ACC112 (cell line): Measurements from ENCODE around the gene GFAP.
A peak's percentile ranks its signal among the peaks of the same experiment; 100 is the strongest.
"Not testable (repeated sequence)": the region's sequence is repeated elsewhere in the genome, so short reads cannot be mapped to it uniquely, and the experiment has no call there.

ENCODE experiments used
- H2AFZ ChIP-seq: fragments of 200-600 bp; sonication (generic); one replicate; pipeline ENCODE4 v1.6.0; 2017; ENCODE audit warnings: antibody characterized with exemption, low read length; ENCODE audit not compliant: unreplicated experiment
- H3K27ac ChIP-seq: fragments of 200-600 bp; sonication (generic); 2 replicates; pipeline ENCODE4 v1.5.1; 2014; ENCODE audit warnings: low read depth, mild to moderate bottlenecking, antibody characterized with exemption, low read length, moderate library complexity
- H3K27me3 ChIP-seq: fragments of 200-600 bp; sonication (generic); 2 replicates; pipeline ENCODE4 v1.6.1; 2014; ENCODE audit warnings: mild to moderate bottlenecking, antibody characterized with exemption, low read length, moderate library complexity, mixed read lengths; ENCODE audit not compliant: insufficient read depth
- H3K36me3 ChIP-seq: fragments of 200-600 bp; sonication (generic); 2 replicates; pipeline ENCODE4 v1.6.1; 2016; ENCODE audit warnings: mild to moderate bottlenecking, antibody characterized with exemption, low read length, moderate library complexity, mixed read lengths; ENCODE audit not compliant: insufficient read depth
- H3K4me1 ChIP-seq: fragments of 200-600 bp; sonication (generic); one replicate; pipeline ENCODE4 v1.6.1; 2016; ENCODE audit warnings: low read length, mixed read lengths; ENCODE audit not compliant: insufficient read depth, unreplicated experiment, control insufficient read depth
- H3K4me3 ChIP-seq: fragments of 200-600 bp; sonication (generic); 2 replicates; pipeline ENCODE4 v1.5.1; 2014; ENCODE audit warnings: mild to moderate bottlenecking, low read depth, low read length
- H3K79me2 ChIP-seq: fragments of 200-600 bp; sonication (generic); one replicate; pipeline ENCODE4 v1.6.0; 2016; ENCODE audit warnings: low read length; ENCODE audit not compliant: control insufficient read depth, unreplicated experiment, insufficient read depth

GFAP gene

GRCh38 chr17:44945652-44946051, 30.4 kb upstream of the GFAP start:
- H3K36me3 ChIP-seq, H2AFZ ChIP-seq, H3K27ac ChIP-seq, H3K27me3 ChIP-seq: not testable (repeated sequence)
- H3K79me2 ChIP-seq, result peaks cover 67% of the 10 kb centered on the region
- peaks cover 18% of the 10 kb centered on the region for H3K4me1 ChIP-seq
- H3K4me3 ChIP-seq, result peak overlapping the region; percentile 100; the same call in 1 of the 2 replicates

- H3K4me1 ChIP-seq, result peaks cover 17% of the 10 kb centered on the region
- no peaks in the 10 kb centered on the region for H3K27me3 ChIP-seq
- H3K79me2 ChIP-seq, result peaks cover 85% of the 10 kb centered on the region
- no peak overlapping the region for H2AFZ ChIP-seq
- H3K4me3 ChIP-seq, result no peak overlapping the region
- H3K27ac ChIP-seq, result no peak overlapping the region
- peaks cover 7% of the 10 kb centered on the region for H3K36me3 ChIP-seq
These were observed 27.2 kb upstream of the GFAP start for GRCh38 chr17:44942456-44942855.

GRCh38 chr17:44941712-44942331, 26.5 kb upstream of the GFAP start:
- H2AFZ ChIP-seq, result no peak overlapping the region
- H3K4me3 ChIP-seq, result no peak overlapping the region
- peaks cover 17% of the 10 kb centered on the region for H3K4me1 ChIP-seq
- no peaks in the 10 kb centered on the region for H3K27me3 ChIP-seq
- H3K27ac ChIP-seq, result no peak overlapping the region
- H3K79me2 ChIP-seq, result peaks cover 85% of the 10 kb centered on the region
- H3K36me3 ChIP-seq, result peaks cover 7% of the 10 kb centered on the region

- peaks cover 80% of the 10 kb centered on the region for H3K79me2 ChIP-seq
- no peak overlapping the region for H2AFZ ChIP-seq
- peak overlapping the region; percentile 32 for H3K27ac ChIP-seq
- H3K4me3 ChIP-seq, result no peak overlapping the region
- peaks cover 7% of the 10 kb centered on the region for H3K36me3 ChIP-seq
- H3K27me3 ChIP-seq, result no peaks in the 10 kb centered on the region
- peaks cover 17% of the 10 kb centered on the region for H3K4me1 ChIP-seq
These were observed 25.5 kb upstream of the GFAP start for GRCh38 chr17:44940768-44941167.

- Histone ChIP-seq H3K79me2 (peaks cover 75% of the 10 kb centered on the region), H3K4me3 (no peak overlapping the region), H3K27ac (peak overlapping the region; percentile 32), H3K36me3 (peaks cover 7% of the 10 kb centered on the region), H2AFZ (no peak overlapping the region), H3K27me3 (no peaks in the 10 kb centered on the region), H3K4me1 (peaks cover 17% of the 10 kb centered on the region)
These were observed 25.0 kb upstream of the GFAP start for GRCh38 chr17:44940317-44940716.

GRCh38 chr17:44935116-44935515, 19.8 kb upstream of the GFAP start:
- Histone ChIP-seq H3K27ac (no peak overlapping the region), H3K36me3 (peaks cover 10% of the 10 kb centered on the region), H3K79me2 (peaks cover 25% of the 10 kb centered on the region)

GRCh38 chr17:44934745-44935105, 19.4 kb upstream of the GFAP start:
- H3K27ac ChIP-seq, result no peak overlapping the region
- no peaks in the 10 kb centered on the region for H3K27me3 ChIP-seq
- H3K4me1 ChIP-seq, result no peaks in the 10 kb centered on the region
- H3K4me3 ChIP-seq, result no peak overlapping the region
- peaks cover 22% of the 10 kb centered on the region for H3K79me2 ChIP-seq
- H3K36me3 ChIP-seq, result peaks cover 10% of the 10 kb centered on the region
- H2AFZ ChIP-seq, result no peak overlapping the region

More at GRCh38 chr17:44935116-44935515, 19.8 kb upstream of the GFAP start:
- H3K4me1 ChIP-seq, result no peaks in the 10 kb centered on the region
- no peak overlapping the region for H2AFZ ChIP-seq
- H3K4me3 ChIP-seq, result no peak overlapping the region
- no peaks in the 10 kb centered on the region for H3K27me3 ChIP-seq

GRCh38 chr17:44933824-44934744, 18.8 kb upstream of the GFAP start:
- H3K36me3 ChIP-seq, result peaks cover 15% of the 10 kb centered on the region
- H2AFZ ChIP-seq, result no peak overlapping the region
- no peak overlapping the region for H3K4me3 ChIP-seq
- no peaks in the 10 kb centered on the region for H3K27me3 ChIP-seq
- no peaks in the 10 kb centered on the region for H3K4me1 ChIP-seq
- no peak overlapping the region for H3K27ac ChIP-seq
- peaks cover 18% of the 10 kb centered on the region for H3K79me2 ChIP-seq

- no peaks in the 10 kb centered on the region for H3K27me3 ChIP-seq
- H2AFZ ChIP-seq, result no peak overlapping the region
- no peaks in the 10 kb centered on the region for H3K4me1 ChIP-seq
- no peak overlapping the region for H3K4me3 ChIP-seq
- peaks cover 14% of the 10 kb centered on the region for H3K79me2 ChIP-seq
- H3K36me3 ChIP-seq, result peaks cover 9% of the 10 kb centered on the region; the same call in 1 of the 2 replicates
- no peak overlapping the region for H3K27ac ChIP-seq
These were observed 17.4 kb upstream of the GFAP start for GRCh38 chr17:44932787-44933097.

- no peak overlapping the region for H3K27ac ChIP-seq
- H3K4me1 ChIP-seq, result no peaks in the 10 kb centered on the region
- no peak overlapping the region for H3K4me3 ChIP-seq
- peaks cover 10% of the 10 kb centered on the region for H3K79me2 ChIP-seq
- peaks cover 11% of the 10 kb centered on the region; the same call in 1 of the 2 replicates for H3K36me3 ChIP-seq
- H2AFZ ChIP-seq, result no peak overlapping the region
- no peaks in the 10 kb centered on the region for H3K27me3 ChIP-seq
These were observed 16.9 kb upstream of the GFAP start for GRCh38 chr17:44932096-44932786.
